Spinal cord (tissue), 10 donors: ENCODE results near the gene NTM. TPM values are rescaled to one million over a fixed set of nuclear protein-coding genes. Genes with fewer than 3 reads are reported as not detected.

ENCODE experiments used
- DNase-seq, 6 donors: peaks; one replicate each; pipeline versions ENCODE4 v3.0.0 to v3.0.0-alpha.2; 2013 to 2015; ENCODE audit warnings: low spot score in 6 of 6, low read depth in 4 of 6
- H3K27ac ChIP-seq: one replicate; pipeline ENCODE4 v1.5.1; 2013; ENCODE audit warnings: low read depth, low read length, control low read depth
- H3K27me3 ChIP-seq: one replicate; pipeline ENCODE4 v1.6.1; 2013; ENCODE audit warnings: low read length; ENCODE audit not compliant: control insufficient read depth, insufficient read depth
- H3K36me3 ChIP-seq: one replicate; pipeline ENCODE4 v1.6.1; 2013; ENCODE audit warnings: low read length; ENCODE audit not compliant: control insufficient read depth, insufficient read depth
- H3K4me1 ChIP-seq: one replicate; pipeline ENCODE4 v1.6.1; 2013; ENCODE audit warnings: low read length; ENCODE audit not compliant: control insufficient read depth, insufficient read depth
- H3K4me3 ChIP-seq: one replicate; pipeline ENCODE4 v1.5.1; 2013; ENCODE audit warnings: low read depth, low read length, control low read depth
- H3K9me3 ChIP-seq: one replicate; pipeline ENCODE4 v1.6.1; 2013; ENCODE audit warnings: low read length; ENCODE audit not compliant: control insufficient read depth, insufficient read depth
- WGBS: methylation state at CpG from one replicate; pipeline ENCODE4 v1.1.5; 2013; ENCODE audit warnings: missing lambda C conversion rate; ENCODE audit not compliant: insufficient coverage; 5-methylcytosine and 5-hydroxymethylcytosine counted together
- polyA plus RNA-seq, 2 donors: library from polyadenylated mRNA; unstranded; fragments of 120-200 nt; gene quantifications; one replicate each; pipeline ENCODE4 v1.2.1, GENCODE V29; 2013; ENCODE audit not compliant: insufficient read length in 2 of 2
- total RNA-seq, 2 donors: library from RNA; depleted of rRNA in 1 of 2; stranded (reverse); fragments of 120-200 nt in 1 of 2; fragments of >200 nt in 1 of 2; gene quantifications; one replicate each; pipeline versions ENCODE4 v1.2.3 to v1.2.4, GENCODE V29; 2013 to 2014
- donor health status: healthy.

Gene NTM
- total and polyA plus RNA-seq, 4 donors = 69.3 to 181 (median 155) TPM

GRCh38 chr11:132245403-132246385 is 875.3 kb downstream of the NTM start:
- Histone ChIP-seq H3K27me3 (no peaks in the 10 kb centered on the region), H3K9me3 (peaks cover 5% of the 10 kb centered on the region), H3K27ac (no peak overlapping the region), H3K4me3 (no peak overlapping the region), H3K4me1 (peaks cover 49% of the 10 kb centered on the region), H3K36me3 (no peaks in the 10 kb centered on the region)
- WGBS = 48% methylated on average over 24 of the region's 33 CpGs
- DNase-seq = peak in 2 of 6 donors; percentile 76 to 79

DNA sequence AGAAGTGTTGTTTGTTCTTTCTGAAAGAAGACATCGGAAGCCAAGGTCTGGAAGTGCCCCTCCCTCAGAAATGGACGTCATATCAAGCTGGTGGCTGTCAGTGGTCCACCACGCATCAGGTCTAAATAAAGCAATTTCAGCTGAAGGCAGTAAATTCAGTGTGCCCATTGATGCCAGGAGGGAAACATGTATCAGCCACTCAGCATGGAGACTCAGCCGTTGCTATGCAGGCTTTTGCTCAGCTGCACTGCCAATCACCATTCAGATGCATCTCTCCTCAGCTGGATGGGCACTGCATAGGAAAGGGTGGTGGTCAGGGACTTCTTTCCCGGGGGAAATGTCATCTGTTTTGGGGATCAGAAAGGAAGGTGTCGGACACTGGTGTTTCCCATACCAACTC is 878.2 kb downstream of the NTM start:
- H3K36me3 ChIP-seq = no peaks in the 10 kb centered on the region
- H3K27me3 ChIP-seq = no peaks in the 10 kb centered on the region
- H3K4me1 ChIP-seq = peaks cover 42% of the 10 kb centered on the region
- peak in 2 of 6 donors; percentile 62 to 82 for DNase-seq
- H3K4me3 ChIP-seq = no peak overlapping the region
- peaks cover 5% of the 10 kb centered on the region for H3K9me3 ChIP-seq
- WGBS = 50% methylated on average over 6 of the region's 6 CpGs
- no peak overlapping the region for H3K27ac ChIP-seq

- 85% methylated on average over 3 of the region's 5 CpGs for WGBS
- peaks cover 5% of the 10 kb centered on the region for H3K9me3 ChIP-seq
- H3K36me3 ChIP-seq = no peaks in the 10 kb centered on the region
- H3K27me3 ChIP-seq = no peaks in the 10 kb centered on the region
- no peak for DNase-seq
- no peak overlapping the region for H3K4me3 ChIP-seq
- H3K27ac ChIP-seq = no peak overlapping the region
- peaks cover 35% of the 10 kb centered on the region for H3K4me1 ChIP-seq
Observed at GRCh38 chr11:132249256-132249655, 878.8 kb downstream of the NTM start.

DNA sequence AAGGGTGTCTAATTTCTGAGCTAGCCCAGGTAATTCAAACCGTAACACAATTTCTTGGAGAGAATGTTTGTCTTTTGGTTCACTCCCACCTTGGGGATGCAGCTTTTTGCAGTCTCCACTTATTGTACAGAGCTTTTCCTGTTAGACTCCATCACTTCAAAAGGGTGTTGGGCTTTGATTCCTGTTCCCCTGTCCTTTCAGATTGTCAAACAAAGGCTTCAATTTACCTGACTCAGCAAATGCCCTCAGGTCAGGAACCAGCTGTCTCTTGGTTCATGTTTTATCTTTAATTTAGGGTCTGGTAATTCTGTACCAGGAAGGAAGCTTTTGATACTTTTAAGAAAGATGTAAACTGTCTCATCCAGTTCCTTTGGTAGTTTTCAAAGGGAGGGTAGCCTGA is 880.6 kb downstream of the NTM start:
- H3K27ac ChIP-seq = no peak overlapping the region
- H3K4me1 ChIP-seq = peaks cover 28% of the 10 kb centered on the region
- 100% methylated on average over 1 of the region's 1 CpG for WGBS
- no peaks in the 10 kb centered on the region for H3K36me3 ChIP-seq
- H3K4me3 ChIP-seq = no peak overlapping the region
- peaks cover 5% of the 10 kb centered on the region for H3K9me3 ChIP-seq
- DNase-seq = no peak
- no peaks in the 10 kb centered on the region for H3K27me3 ChIP-seq

DNA sequence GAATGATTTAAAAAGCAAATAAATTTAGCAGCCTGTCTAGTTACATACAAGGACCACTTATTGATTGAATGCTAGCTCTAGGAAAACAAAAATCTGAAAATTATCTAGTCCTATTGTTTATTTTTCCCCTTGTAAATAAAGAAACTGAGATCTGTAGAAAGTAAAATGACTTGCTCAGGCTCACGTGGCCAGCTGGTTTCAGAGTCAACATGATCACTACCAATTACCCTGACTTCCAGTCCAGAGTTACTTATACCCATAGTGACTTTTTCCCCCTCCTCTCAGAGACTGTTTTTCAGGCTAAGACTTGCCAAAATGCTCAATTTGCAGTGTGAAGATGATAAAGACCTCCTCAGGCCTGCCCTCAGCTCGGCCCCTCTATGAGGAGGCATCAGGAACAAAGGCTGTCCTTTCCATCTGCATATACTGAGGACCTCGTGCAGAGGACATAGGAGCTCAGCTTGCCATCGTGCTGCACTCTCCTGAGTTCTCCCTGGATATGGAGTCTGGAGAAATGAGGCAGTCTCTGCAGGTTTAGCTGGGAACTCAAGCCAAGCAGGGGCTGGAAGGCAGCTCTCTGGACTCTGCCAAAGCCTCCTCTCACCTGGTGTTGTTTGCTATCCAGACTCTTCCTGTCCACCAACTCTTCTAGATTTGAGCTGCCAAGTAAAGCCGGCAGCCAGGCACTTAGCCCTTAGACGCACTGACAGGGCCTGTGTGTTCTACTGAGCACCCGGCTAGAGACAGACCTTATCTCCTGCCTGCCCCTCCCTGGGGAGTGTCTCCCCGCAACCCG is 883.3 kb downstream of the NTM start:
- no peak overlapping the region for H3K4me3 ChIP-seq
- H3K4me1 ChIP-seq = peaks cover 29% of the 10 kb centered on the region
- H3K27ac ChIP-seq = no peak overlapping the region
- H3K36me3 ChIP-seq = no peaks in the 10 kb centered on the region
- no peaks in the 10 kb centered on the region for H3K27me3 ChIP-seq
- WGBS = 92% methylated on average over 7 of the region's 9 CpGs
- peaks cover 5% of the 10 kb centered on the region for H3K9me3 ChIP-seq
- DNase-seq = no peak

DNA sequence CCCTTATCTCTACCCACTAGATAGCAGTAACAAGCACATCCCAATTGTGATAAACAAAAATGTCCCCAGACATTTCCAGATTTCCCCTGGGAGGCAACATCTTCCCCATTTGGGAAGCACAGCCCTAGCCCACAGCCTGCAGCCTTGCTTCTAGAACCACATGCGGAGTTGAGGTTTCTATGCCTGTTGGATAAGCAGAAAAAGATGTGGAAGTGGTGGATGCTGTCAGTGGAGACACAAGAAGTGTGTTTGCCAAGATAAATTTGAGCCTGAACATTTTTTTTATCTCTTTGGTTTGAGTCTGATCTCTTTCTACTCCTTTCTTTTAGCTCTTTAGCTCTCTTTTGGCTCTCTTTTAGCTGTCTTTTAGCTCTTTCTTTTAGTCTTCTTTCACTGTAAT is 884.5 kb downstream of the NTM start:
- H3K9me3 ChIP-seq = peaks cover 5% of the 10 kb centered on the region
- no peaks in the 10 kb centered on the region for H3K36me3 ChIP-seq
- no peak overlapping the region for H3K27ac ChIP-seq
- no peaks in the 10 kb centered on the region for H3K27me3 ChIP-seq
- DNase-seq = no peak
- no peak overlapping the region for H3K4me3 ChIP-seq
- peaks cover 25% of the 10 kb centered on the region for H3K4me1 ChIP-seq
- no CpG with 5 or more reads among the region's 1 CpG for WGBS

DNA sequence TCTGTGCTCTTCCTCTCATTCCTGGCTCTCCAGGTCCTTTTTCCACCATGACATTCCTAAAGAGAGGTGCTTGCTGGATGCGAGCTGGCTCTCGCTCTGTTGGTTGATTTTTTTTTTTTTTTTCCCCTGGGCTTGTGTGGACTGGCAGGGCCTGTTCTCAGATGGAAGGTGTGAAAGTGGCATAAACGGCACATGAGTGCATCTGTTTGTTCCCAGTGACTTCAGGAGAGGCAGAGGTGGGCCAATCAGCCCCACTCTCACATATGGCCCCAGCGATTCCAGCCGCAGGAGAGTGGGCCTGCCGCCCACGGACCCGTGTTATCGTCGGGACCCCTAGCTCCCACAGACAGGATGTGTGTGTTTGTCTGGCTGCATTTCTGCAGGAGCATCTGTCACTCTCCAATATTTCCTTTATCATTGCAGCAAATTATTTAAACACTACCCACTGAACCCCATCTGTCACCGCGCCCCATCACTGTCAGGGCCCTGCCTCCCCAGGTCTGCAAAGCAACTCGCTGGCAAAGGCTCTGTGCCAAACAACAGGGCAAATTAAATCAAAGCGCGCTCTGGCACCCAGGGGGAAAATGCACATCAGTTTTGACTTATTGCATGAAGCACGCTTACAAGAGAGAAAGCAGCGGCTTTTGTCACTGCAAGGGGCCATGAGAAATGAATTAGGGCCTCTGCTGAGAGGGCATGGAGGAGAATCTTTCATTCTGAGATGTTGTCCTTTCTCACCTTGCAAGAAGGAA is 886.3 kb downstream of the NTM start:
- Histone ChIP-seq H3K27me3 (no peaks in the 10 kb centered on the region), H3K9me3 (no peaks in the 10 kb centered on the region), H3K4me3 (no peak overlapping the region), H3K36me3 (no peaks in the 10 kb centered on the region), H3K27ac (no peak overlapping the region), H3K4me1 (peaks cover 25% of the 10 kb centered on the region)
- 65% methylated on average over 11 of the region's 17 CpGs for WGBS
- peak in 2 of 6 donors; percentile 60 to 84 for DNase-seq

DNA sequence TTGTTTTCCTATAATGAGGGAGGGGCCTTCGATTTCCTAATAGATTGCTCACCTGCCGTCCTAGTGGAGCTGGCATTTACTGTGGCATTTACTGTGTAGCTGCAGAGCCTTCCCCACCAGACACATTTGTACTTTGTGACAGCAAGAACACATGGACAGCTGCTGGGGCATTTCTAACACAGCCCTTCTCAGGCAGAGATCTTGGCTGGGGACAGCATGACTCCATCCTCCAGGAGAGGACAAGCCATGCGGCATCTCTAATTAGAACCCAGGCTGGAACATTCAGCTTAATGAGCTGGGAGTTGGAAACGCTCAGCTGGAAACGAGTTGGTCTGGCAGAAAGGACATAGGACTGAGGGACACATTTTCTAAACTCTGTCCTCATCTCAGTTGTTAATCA is 887.5 kb downstream of the NTM start:
- no peaks in the 10 kb centered on the region for H3K36me3 ChIP-seq
- H3K9me3 ChIP-seq = no peaks in the 10 kb centered on the region
- H3K4me1 ChIP-seq = peaks cover 25% of the 10 kb centered on the region
- DNase-seq = peak in 1 of 6 donors; percentile 65
- WGBS = 34% methylated on average over 3 of the region's 5 CpGs
- H3K27ac ChIP-seq = no peak overlapping the region
- H3K27me3 ChIP-seq = no peaks in the 10 kb centered on the region
- no peak overlapping the region for H3K4me3 ChIP-seq

DNA sequence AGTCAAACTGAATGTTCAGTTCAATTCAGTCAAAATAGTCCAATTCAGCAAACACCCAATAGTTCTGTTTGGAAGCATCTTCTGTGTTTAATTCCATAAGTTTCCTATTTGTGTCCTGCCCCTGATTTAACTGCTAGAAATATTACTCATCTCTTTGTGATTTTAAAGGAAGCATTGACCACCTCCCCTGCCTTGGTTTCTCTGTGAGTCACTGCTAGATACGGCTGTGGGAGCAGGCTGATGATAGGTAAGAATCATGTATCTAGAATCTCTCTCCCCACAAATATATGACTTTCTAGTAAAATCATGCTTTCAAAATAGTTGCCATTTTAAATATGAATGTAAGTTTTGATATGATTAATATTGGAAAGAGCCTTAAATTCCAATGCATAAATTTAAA is 888.5 kb downstream of the NTM start:
- DNase-seq = no peak
- H3K36me3 ChIP-seq = no peaks in the 10 kb centered on the region
- no peaks in the 10 kb centered on the region for H3K27me3 ChIP-seq
- no peak overlapping the region for H3K27ac ChIP-seq
- no CpG with 5 or more reads among the region's 1 CpG for WGBS
- no peaks in the 10 kb centered on the region for H3K9me3 ChIP-seq
- peaks cover 25% of the 10 kb centered on the region for H3K4me1 ChIP-seq
- H3K4me3 ChIP-seq = no peak overlapping the region
